Stimulated activated CD4-positive, alpha-beta T cell treated with anti-CD3 and anti-CD28 coated beads, Interleukin-12 subunit alpha, Interleukin-12 subunit beta, amount 100 ng/mL, for 48 hours (primary cell): ENCODE data around the gene GPNMB.

Source experiments
- DNase-seq, 3 donors: peaks; one replicate each; pipeline ENCODE4 v3.0.0-alpha.2; 2020; ENCODE audit warnings: low read depth in 2 of 3, low spot score in 1 of 3

GPNMB gene

DNA sequence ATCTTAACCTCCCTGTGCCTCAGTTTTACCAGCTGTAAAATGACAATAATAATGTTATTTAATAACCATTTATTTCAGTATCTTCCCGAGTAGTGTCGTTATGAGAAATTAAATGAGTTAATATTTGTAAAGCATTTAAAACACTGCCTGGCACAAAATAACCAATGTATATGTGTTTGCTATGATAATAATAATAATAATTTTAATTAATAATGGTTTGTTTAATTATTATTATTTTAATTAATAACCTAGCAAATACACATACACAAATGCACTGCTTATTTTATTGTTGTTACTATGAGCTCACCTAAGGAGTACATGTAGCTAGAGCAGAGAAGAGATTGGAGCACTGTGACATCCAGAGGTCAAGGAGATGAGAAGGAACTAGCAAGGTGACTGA lies 18.2 kb upstream of the GPNMB start:
- no peak for DNase-seq

DNA sequence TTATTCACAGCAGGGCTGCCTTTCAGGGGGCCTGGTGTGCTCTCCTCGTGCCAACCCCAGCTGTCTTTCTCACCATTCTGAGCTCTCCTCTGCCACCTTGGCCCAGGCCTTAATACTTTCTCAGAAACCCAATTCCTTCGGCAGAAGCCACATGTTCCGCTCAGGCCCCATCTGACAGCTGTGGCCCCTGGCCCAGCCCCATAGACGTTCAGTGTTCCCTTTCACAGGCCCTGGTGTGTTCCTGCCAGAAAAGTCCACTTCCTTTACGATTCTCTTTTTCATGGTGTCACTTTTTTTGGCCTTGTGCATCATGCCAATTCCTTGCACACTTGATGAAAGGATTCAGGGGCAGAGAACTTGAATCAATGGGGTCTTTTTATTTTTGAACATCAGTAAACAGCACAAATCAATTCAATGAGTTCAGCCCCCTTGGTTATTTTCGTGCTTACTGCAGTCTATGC lies 15.9 kb upstream of the GPNMB start:
- DNase-seq = no peak

DNA sequence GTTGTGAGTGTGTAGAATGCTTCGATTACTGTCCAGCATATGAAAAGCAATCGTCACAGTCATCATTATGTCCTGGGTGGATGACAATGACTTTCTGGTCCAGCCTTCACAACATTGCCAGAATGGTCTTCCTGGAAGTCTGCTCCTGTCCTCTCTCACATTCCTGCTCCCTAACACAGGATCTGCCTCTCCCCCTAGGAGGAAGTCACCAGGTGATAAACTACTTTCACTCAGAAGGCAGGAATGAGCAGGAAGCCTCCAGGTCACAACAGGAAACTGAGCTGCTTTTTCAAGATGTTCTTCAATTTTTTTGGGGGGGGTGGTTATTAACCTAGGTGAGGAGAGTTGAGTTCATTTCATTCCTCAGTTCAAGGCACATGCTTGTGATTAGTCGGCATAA lies 13.6 kb upstream of the GPNMB start:
- DNase-seq = no peak

DNA sequence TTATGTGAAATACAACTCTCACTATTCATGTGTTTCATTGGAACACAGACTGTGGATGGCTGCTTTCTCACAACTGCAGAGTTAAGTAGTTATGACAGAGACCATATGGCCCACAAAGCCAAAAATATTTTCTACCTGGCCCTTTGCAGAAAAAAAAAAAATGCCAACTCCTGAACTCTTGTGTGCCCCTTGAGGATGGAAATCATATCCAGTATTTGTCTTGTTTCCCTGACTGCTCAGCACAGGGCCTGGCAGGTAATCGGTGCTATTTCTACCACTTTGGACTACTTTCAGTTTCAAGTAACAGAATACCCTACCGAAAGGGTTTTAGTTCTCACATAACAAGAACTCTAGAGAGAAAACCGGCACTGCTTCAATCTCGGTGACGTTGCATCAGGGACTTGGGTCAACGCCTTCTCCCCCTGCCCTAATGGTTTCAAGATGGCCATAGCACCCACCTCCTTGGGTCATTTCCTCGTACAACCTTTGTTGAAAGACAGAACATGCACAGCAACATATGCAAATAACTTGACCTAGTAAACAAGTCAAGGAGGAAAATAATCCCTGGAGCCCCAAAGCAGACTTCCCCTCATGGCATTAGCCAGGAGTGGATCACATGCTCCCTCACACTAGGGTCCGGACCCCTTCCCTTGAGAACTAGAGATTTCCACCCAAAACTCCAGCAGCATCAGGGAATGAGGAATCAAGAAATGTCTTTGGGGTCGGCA lies 11.8 kb upstream of the GPNMB start:
- no peak for DNase-seq

DNA sequence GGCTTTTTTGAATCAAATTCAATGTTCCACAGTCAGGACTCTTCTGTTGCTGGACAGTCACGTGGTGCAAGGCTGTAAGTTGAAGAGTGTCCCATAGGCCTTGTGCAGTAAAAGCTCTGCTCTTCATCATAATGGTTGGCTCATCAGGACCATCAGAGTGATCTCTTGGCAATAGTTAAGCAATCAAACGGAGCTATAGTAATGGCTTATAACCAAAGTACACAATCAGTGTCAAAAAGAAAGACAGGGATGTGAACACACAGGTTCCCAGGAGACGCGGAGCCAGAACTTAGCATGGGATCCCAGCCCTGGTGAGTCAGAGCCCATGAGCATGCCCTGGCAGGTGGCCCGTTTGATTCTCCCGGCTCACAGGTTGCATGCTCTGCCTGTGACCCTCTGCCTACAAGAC lies 10.8 kb upstream of the GPNMB start:
- DNase-seq = no peak

GRCh38 chr7:23237000-23237399 lies 9.6 kb upstream of the GPNMB start:
- DNase-seq = no peak

DNA sequence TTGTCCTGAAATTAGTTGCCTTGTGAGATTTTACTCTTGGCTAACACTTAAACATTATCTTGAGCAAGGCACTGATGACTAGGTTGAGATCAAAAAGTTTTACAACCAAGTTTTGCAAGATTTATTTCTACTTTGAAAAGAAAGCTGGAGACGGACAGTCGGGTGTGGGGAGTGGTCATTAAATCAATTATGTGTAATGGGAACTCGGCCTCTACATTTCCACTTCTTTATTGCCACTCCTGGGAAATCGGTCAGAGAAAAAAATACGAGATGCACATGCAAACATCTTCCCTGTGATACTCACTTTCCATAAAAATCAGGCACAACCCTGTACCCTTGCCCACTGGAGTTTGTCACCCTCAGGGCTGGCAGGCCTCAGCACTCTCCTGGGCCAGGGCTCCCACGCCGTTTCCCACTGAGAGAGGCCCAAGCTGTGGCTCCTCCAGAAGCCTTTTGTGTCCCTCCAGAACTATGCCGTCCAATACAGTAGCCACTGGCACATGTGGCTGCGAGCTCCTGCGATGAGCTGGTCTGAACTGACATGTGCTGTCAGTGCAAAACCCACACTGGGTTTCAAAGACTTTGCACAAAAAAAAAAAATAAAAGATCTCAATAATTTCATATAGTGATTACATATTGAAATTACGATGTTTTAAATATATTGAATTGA lies 7.5 kb upstream of the GPNMB start:
- DNase-seq = no peak

DNA sequence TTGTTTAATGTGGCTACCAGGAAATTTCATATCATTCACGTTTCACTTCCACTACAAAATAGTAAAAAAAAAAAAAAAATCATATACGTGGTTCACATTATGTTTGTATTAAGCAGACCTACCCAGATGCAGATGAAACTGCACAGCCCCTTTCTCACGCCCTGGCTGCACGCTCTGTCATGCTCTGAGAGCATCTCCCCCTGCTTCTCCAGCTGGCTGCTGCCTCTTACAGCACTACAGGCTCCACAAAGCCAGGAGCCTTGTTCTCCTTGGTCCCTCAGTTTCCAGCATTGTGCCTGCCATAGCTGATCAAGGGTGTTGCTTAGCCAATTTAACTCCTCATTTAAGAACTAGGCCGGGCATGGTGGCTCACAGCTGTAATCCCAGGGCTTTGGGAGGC lies 6.9 kb upstream of the GPNMB start:
- DNase-seq = no peak

GRCh38 chr7:23242321-23242720 lies 4.3 kb upstream of the GPNMB start:
- no peak for DNase-seq

GRCh38 chr7:23242935-23243334 lies 3.6 kb upstream of the GPNMB start:
- DNase-seq = no peak

DNA sequence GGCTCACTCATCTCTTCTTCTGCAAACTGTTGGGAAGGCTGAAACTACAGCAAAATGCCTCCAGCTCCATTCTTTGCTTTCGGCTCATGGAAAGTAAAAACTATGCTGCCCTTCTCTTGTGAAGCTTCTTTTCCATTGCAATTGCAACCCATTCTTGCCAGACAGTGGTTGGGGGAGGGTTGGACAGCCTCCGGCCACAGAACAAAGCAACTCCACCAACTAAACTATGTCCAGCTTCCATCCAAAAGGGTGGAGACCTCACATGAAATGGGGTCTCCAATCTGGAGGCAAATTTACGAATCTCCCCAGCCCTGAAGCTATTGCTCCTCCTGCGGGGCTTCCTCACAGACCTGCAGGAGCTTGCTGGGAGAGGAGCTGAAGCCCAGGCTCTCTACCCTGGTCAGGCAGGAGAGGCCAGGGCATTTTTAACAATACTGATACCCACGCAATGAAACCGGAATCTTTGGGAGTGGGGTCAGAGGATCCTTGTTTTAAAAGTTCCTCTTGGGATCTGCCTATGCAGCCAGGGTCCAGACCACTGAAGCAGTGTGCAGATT lies 549 bp downstream of the GPNMB start:
- no peak for DNase-seq

GRCh38 chr7:23247603-23248335 lies 1.2 kb downstream of the GPNMB start:
- DNase-seq = no peak

DNA sequence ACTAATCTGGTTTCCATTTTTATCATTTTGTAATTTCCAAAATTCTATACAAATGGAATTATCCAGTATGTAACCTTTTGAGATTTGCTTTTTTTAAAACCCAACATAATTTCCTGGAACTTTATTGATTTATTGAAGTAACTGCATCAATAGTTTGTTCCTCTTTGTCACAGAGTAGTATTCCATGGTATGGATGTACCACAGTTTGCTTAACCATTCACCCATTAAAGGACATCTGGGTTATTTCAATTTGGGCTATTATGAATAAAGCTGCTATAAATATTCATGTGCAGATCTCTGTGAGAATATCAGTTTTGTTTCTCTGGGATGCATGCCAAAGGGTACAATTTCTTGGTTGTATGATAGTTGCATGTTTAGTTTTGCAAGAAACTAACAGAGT lies 2.9 kb downstream of the GPNMB start:
- DNase-seq = no peak

DNA sequence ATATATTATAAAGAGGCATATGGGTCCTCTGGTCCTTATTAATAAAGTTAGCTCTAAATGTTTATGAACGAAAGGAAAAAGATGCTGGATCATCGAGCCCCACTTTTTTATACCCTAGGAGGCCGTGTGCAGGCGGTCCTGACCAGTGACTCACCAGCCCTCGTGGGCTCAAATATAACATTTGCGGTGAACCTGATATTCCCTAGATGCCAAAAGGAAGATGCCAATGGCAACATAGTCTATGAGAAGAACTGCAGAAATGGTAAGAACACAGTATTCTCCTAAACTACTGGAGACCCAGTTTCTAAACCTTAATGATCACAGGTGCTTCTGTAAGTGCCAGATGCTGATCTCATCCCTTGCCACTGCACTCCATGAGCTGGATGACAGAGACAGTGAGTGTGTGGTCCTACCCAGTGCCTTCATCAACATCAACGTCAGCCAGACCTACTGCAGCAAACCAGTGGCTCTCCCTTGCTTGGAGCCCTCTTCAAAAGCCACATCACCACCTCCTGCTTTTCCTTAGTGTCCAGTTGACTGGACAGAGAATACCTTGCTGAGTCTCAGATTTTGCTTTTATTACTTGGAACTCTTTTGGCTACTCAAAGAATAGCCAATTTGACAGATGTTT lies 7.6 kb downstream of the GPNMB start:
- no peak for DNase-seq

DNA sequence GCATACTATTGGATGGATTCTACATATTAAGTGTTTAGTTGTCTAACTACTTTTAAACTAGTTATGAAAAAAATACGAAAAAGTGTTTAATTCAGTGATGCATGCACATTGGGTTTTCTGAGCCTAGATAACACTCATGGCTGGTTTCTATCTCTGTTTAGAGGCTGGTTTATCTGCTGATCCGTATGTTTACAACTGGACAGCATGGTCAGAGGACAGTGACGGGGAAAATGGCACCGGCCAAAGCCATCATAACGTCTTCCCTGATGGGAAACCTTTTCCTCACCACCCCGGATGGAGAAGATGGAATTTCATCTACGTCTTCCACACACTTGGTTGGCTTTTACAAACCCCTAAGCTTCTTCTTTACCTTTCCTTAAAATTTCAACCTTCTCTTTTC lies 10.2 kb downstream of the GPNMB start:
- no peak for DNase-seq

DNA sequence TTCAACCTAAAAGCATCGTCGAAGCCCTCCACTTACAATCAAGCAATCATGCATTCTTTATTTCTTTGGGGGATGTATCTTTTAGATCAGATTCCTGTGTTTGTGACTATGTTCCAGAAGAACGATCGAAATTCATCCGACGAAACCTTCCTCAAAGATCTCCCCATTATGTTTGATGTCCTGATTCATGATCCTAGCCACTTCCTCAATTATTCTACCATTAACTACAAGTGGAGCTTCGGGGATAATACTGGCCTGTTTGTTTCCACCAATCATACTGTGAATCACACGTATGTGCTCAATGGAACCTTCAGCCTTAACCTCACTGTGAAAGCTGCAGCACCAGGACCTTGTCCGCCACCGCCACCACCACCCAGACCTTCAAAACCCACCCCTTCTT lies 13.8 kb downstream of the GPNMB start:
- no peak for DNase-seq

DNA sequence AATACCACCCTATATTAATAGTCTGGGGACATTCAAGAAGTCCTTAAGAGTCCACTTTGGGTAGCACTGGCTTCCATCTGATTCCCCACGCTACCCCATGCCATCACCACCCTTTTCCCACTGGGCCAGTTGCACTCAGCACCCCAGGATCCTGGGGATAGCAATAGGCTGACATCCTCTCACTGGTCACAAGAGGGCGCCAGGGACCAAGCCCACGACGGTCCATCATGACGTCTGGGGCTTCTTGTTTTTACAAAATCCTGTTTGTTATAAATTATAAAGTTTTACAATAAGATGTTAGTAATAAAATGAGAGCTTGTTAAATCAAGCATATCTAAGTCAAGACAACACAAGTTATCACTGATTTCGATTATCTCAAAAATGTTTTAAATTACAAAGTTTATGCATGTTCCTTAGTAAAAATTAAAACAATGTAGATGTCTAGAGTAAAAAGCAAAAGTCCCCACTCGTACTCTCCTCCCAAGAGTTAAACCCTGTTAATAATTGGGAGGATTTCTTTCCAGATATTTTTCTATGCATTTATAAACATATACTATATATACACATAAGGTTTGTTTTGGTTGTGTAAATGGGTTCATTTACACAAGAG lies 15.4 kb downstream of the GPNMB start:
- DNase-seq = peak; percentile 37 to 50 (median 38)

DNA sequence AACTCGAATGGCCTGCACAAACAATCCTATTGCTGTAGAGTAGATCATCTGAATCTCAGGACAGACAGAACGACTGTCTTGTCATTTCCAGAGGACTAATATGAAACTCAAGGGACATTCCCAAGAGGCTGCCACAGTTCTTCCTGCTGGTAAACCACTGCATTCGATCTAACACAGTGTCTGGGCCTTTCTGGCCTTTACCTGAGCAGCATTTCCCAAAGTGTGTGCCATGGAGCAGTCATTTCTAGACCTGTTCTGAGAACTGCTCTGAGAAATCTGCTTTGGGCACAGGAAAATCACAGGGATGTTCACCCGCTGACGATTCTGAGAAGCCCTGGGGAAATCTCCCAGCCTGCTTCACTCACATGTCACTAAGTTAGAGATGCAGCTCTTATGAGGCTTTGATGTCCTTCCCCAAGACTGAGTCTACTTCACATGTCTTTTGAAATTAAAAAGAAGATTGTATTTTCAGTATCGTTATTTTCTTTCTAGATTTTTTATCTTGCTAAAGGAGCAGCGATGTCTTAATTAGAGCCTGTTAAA lies 18.4 kb downstream of the GPNMB start:
- DNase-seq = no peak

DNA sequence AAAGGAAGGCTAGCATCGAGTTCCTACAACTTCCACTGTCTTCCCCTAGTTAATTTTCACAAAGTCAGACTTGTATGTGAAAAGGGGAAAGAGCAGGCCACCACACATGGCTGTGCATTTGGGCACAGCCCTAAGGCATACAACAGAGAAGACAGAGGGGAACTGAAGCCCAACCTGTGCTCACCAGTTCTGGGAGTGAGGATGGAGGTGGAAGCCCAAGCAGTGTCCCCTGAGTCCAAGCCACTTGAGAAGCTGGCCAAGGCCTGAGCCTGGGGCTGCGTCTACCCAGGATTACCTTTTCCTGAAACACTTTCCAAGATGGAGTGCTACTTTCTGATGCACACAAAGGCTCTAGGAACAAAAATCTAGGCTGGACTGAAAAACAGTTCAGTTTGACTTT lies 20.3 kb downstream of the GPNMB start:
- no peak for DNase-seq

DNA sequence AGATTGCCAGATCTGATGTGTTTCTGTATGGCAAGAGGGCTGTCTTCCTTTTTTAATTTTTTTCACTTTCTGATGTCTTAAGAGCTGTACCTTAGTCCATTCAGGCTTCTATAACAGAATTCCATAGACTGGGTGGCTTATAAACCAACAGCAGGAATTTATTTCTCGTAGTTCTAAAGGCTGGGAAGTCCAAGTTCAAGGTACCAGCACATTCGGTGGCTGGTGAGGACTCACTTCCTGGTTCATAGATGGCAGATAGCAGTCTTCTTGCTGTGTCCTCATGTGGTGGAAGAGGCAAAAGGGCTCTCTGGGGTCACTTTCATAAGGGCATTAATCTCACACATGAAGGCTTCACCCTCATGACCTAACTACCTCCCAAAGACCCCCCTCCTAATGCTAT lies 20.8 kb downstream of the GPNMB start:
- DNase-seq = no peak

DNA sequence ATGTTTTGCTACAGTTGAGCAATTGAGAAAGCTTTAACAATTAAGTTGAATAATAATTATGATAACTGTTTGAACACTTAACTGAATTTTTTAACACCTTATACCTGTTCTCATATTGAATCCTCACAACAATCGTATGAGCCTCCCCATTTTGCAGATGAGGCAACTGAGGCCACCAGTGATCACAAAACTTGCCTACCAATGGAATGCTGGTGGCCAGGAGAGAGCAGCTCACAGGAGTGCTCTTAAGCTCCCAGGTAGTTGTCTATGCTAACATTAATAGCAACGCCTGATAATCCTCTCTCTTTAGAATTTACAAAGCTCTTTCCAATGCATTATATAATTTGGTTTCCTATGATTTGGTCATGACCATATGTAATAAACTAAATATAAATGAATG lies 21.6 kb downstream of the GPNMB start:
- no peak for DNase-seq
